Thyroid gland (tissue), 4 donors: Measurements from ENCODE around the gene PTH1R.

Experiments used
- POLR2A ChIP-seq, 2 donors: fragments of 450-650 bp; IDR thresholded peaks; one replicate each; pipeline ENCODE4 v1.6.1; 2017; ENCODE audit warnings: antibody characterized with exemption in 2 of 2, mild to moderate bottlenecking in 2 of 2, moderate library complexity in 1 of 2
- TF ChIP-seq, protein P1 (sequence below), 6 experiments: fragments of 200-600 bp in 3 of 6; fragments of 450-650 bp in 3 of 6; sonication (generic) in 3 of 6; IDR thresholded peaks; one replicate each; pipeline ENCODE4 v1.5.1; 2016 to 2019; ENCODE audit warnings: antibody characterized with exemption in 6 of 6, mild to moderate bottlenecking in 2 of 6, inconsistent platforms in 1 of 6, moderate library complexity in 1 of 6

- TF ChIP-seq, protein P1, sequence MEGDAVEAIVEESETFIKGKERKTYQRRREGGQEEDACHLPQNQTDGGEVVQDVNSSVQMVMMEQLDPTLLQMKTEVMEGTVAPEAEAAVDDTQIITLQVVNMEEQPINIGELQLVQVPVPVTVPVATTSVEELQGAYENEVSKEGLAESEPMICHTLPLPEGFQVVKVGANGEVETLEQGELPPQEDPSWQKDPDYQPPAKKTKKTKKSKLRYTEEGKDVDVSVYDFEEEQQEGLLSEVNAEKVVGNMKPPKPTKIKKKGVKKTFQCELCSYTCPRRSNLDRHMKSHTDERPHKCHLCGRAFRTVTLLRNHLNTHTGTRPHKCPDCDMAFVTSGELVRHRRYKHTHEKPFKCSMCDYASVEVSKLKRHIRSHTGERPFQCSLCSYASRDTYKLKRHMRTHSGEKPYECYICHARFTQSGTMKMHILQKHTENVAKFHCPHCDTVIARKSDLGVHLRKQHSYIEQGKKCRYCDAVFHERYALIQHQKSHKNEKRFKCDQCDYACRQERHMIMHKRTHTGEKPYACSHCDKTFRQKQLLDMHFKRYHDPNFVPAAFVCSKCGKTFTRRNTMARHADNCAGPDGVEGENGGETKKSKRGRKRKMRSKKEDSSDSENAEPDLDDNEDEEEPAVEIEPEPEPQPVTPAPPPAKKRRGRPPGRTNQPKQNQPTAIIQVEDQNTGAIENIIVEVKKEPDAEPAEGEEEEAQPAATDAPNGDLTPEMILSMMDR (IDR thresholded peaks at IDR 0.05): no peak
- no peak for TF ChIP-seq POLR2A (IDR thresholded peaks at IDR 0.05)
Observed at GRCh38 chr3:46885612-46886011, 8.1 kb downstream of the PTH1R start.
